Subcutaneous adipose tissue (tissue), 4 donors: ENCODE data around the gene HS2ST1. TPM values are rescaled to one million over a fixed set of nuclear protein-coding genes. Genes with fewer than 3 reads are reported as not detected.

Source experiments
- total RNA-seq, 4 donors: library from RNA; depleted of rRNA; stranded (reverse); fragments of >200 nt; gene quantifications; one replicate each; pipeline ENCODE4 v1.1.0, GENCODE V29; 2016
- TF ChIP-seq, protein P1 (sequence below): fragments of 450-650 bp; IDR thresholded peaks from one replicate; pipeline ENCODE4 v1.5.1; 2016; ENCODE audit warnings: low read depth, mild to moderate bottlenecking, control low read depth, antibody characterized with exemption, moderate library complexity

Gene HS2ST1
- total RNA-seq, 4 donors from 2014 or later: 10.2 to 25.5 (median 15.7) TPM

DNA sequence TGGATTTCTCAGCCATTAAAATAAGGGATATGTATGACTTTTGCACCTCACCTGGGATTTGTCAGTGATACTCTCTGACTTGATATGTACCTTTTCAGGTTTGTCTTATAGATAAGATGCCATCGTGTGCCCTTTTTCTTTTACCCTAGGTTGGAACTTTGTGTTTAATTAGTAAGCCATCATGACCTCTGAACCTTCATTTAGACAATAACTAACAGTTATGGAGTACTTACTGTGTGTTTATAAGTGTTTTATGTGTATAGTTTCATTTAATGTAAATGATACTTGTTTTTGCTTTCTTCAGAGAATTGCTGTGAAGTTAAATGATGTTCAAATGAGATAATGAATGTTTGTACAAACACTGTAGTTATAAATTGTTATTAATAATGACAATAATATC is 14.4 kb downstream of the HS2ST1 start:
- TF ChIP-seq, protein P1, sequence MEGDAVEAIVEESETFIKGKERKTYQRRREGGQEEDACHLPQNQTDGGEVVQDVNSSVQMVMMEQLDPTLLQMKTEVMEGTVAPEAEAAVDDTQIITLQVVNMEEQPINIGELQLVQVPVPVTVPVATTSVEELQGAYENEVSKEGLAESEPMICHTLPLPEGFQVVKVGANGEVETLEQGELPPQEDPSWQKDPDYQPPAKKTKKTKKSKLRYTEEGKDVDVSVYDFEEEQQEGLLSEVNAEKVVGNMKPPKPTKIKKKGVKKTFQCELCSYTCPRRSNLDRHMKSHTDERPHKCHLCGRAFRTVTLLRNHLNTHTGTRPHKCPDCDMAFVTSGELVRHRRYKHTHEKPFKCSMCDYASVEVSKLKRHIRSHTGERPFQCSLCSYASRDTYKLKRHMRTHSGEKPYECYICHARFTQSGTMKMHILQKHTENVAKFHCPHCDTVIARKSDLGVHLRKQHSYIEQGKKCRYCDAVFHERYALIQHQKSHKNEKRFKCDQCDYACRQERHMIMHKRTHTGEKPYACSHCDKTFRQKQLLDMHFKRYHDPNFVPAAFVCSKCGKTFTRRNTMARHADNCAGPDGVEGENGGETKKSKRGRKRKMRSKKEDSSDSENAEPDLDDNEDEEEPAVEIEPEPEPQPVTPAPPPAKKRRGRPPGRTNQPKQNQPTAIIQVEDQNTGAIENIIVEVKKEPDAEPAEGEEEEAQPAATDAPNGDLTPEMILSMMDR: no peak

DNA sequence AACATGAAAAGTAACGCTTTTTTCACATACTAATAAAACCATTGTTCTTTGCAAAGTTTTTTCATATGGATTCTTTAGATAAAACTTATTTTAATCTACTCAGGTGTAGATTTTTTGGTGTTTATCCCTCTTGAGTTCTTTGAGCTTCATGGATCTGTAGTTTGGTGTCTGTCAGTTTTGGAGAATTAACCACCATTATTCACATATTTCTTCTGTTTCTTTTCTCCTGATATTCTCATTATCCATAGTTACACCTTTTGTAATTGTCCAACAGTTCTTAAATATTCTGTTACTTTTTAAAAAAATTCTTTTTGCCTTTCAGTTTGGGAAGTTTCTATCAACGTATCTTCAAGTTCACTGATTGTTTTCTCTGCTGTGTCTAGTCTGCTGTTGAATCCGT is 18.6 kb downstream of the HS2ST1 start:
- TF ChIP-seq, protein P1: no peak

DNA sequence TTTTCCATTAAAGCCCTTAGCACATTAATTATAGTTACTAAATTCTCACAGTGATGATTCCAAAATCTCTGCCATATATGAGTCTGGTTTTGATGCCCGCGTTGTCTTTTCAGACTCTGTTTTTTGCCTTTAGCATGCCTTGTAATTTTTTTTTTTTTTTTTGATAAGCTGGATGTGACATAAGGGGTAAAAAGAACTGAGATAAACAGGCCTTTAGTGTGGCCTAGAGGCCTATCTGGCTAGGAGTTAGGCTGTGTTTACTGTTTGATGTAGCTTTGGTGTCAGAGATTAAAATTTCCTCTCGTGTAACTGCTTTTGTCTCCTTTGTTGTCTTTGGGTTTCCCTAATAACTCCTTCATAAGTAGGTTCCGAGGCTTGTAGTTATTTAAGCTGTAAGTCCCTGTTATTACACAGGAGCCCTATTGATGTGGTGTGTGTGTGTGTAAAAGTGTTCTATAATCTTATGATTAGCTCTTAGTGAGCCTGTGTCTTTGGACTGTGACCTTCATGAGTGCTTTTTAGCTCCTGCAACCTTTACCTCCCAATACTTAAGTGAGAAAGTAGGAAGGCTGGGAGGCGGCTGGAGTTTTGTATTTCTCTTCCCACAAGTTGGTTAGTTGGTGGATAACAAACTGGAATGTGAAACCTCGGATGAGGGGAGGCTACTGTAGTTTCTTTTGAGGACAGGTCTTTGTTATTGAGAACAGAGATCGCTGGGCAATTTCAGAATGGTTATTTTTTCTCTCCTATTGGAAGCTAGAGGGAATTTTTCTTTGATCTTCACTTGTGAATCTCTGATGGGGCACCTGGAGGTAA is 19.3 kb downstream of the HS2ST1 start:
- TF ChIP-seq, protein P1: no peak

DNA sequence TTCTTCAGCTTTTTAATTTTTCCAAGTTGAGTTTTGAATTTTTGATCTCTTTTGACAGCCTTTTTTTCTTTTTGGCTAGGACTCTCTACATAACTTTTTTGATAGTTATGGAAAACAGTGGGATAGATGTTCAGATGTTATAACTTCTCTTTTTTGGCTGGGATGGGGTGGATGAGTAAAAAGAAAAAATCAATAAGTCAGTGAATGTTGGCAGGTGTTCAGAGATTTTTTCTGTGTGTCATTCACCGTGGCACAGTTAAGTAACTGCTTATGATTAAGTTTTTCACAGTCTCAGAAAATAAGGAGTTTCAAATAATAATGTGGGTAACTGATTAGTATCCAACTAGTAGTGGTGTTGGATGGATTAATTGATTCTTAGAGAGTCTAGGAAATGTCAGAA is 24.0 kb downstream of the HS2ST1 start:
- TF ChIP-seq, protein P1: no peak

DNA sequence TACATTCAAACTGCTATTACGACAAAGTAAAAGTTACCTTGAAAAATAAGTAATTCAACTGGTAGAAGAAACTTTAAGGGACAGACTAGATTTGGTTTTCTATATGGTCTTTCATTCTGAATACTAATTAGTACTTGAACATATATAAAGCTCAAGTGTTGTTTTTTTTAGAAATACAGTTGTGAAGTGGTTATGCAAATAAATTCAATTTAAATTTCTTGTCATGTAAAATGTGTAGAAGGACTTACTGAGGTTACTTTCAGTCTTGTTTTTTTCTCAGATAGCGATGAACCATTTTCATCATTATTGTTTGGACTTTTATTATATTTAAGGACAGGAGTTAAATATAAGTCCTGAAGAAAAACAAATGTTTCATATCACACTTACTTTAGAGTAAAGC is 24.4 kb downstream of the HS2ST1 start:
- TF ChIP-seq, protein P1: no peak

DNA sequence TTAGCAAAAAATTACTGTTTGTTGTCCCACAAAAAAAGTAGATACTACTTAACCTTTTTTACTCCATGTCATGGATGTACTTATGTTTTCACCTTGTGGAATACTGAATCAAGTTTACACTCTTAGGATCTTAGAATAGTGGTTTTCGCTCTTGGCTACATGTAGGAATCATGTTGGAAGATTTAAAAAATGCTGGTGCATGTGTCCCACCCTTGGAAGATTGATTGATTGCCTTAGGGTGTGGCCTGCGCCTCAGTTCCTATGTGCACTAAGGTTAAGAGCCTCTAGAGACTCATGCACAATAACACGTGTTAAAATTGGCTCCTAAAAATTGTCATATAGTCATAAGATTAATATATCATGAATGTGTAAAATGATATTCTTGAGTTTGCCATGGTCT is 25.0 kb downstream of the HS2ST1 start:
- TF ChIP-seq, protein P1: no peak

DNA sequence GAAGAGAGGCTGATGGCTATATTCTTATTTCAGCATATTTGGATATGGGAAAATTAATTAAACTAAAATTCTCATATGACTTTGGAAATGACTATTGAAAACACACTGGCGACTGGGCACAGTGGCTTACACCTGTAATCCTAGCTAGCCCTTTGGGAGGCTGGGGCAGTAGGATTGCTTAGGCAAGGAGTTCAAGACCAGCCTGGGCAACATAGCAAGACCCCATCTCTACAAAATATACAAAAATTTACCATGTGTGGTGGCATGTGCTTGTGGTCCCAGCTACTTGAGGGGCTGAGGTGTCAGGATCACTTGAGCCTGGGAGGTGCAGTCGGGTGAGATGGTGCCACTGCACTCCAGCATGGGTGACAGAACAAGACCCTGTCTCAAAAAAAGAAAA is 26.2 kb downstream of the HS2ST1 start:
- TF ChIP-seq, protein P1: no peak
